ENCODE results near the gene SIT1. TPM values are rescaled to one million over a fixed set of nuclear protein-coding genes. Genes with fewer than 3 reads are reported as not detected.

The SIT1 gene
- polyA plus RNA-seq, 2 of the 4 experiments (the other 2 are of a cell fraction) = not detected

- FAIRE-seq = no peak
- H3K4me3 ChIP-seq = no peak overlapping the region
- CTCF ChIA-PET = interaction anchor here (0.6 to 32.5 kb wide), 28 partner anchors 10 to 579 kb away, joined by 3 to 758 read pairs (median 4); partner anchors contain the start of genes ARHGEF39, CA9, CCDC107 and CREB3
- H3K9me3 ChIP-seq = no peaks in the 10 kb centered on the region
- peak overlapping the region; percentile 25 to 43; a peak in 1 of 6 replicates for H3K27ac ChIP-seq
- peak in 1 of 2 experiments; percentile 59 for DNase-seq (ENCODE audit: low read depth in 1 of 2, low spot score in 1 of 2)
- peak; percentile 41 to 61; a peak in 4 of 6 replicates for ATAC-seq
- H3K4me1 ChIP-seq = peaks cover 22% of the 10 kb centered on the region
- 0 out of 3 replicates have a peak overlapping the region, but pooled peaks have one; percentile 7 for H3K4me2 ChIP-seq
- POLR2A ChIA-PET = interaction anchor here (0.7 to 1.5 kb wide), 7 partner anchors 7 to 119 kb away, joined by 3 to 11 read pairs (median 4); partner anchors contain the start of genes CA9, CREB3, HINT2 and TLN1
- 56% methylated on average over 3 of the region's 3 CpGs for WGBS (ENCODE audit: missing lambda C conversion rate)
- TF ChIP-seq, protein P1, sequence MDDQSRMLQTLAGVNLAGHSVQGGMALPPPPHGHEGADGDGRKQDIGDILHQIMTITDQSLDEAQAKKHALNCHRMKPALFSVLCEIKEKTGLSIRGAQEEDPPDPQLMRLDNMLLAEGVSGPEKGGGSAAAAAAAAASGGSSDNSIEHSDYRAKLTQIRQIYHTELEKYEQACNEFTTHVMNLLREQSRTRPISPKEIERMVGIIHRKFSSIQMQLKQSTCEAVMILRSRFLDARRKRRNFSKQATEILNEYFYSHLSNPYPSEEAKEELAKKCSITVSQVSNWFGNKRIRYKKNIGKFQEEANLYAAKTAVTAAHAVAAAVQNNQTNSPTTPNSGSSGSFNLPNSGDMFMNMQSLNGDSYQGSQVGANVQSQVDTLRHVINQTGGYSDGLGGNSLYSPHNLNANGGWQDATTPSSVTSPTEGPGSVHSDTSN (IDR thresholded peaks at IDR 0.05) = no peak
- TF ChIP-seq FOSL2 (IDR thresholded peaks at IDR 0.05) (no peak), FOSL2 (CRISPR knock-in tag; IDR thresholded peaks at IDR 0.05) (peak; percentile 60), EHMT2 (IDR thresholded peaks at IDR 0.05; ENCODE audit: low read depth) (no peak), CBX2 (IDR thresholded peaks at IDR 0.05; ENCODE audit: borderline replicate concordance, low read depth) (no peak), ATOH8 (CRISPR knock-in tag; IDR thresholded peaks at IDR 0.05; ENCODE audit: low read depth) (no peak), KDM1A (IDR thresholded peaks at IDR 0.05; ENCODE audit: low read depth) (no peak), ZFP36 (IDR thresholded peaks at IDR 0.05; ENCODE audit: borderline replicate concordance, partially characterized antibody) (no peak)
- TF ChIP-seq, protein P2, sequence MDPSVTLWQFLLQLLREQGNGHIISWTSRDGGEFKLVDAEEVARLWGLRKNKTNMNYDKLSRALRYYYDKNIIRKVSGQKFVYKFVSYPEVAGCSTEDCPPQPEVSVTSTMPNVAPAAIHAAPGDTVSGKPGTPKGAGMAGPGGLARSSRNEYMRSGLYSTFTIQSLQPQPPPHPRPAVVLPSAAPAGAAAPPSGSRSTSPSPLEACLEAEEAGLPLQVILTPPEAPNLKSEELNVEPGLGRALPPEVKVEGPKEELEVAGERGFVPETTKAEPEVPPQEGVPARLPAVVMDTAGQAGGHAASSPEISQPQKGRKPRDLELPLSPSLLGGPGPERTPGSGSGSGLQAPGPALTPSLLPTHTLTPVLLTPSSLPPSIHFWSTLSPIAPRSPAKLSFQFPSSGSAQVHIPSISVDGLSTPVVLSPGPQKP (IDR thresholded peaks at IDR 0.05; ENCODE audit: low read depth, low read length) = no peak
These were observed 45.2 kb upstream of the SIT1 start for GRCh38 chr9:35695943-35696401.

DNA sequence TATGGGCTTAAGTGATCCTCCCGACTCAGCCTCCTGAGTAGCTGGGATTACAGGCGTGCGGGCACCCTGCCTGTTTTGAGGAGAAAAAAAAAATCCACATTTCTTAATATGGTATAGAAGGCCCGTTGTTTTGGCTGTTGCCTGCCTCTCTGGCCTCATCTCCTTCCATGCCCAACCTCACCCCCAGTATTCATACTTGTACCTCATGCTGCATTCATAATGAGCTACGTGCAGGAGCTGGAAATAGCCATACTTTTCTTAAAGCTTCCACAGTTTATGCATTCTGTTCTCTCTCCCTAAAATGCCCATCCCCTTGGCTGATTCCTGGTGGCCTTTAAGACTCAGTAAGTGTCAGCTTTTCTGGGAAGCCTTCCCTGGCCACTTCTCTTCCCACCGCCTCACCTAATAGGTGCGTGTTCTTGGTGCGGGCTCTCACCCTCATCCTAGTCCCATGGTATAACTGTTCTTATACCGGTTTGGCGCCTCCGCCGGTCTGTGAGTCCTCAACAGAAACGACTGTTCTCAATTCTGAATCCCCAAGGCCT is 41.1 kb upstream of the SIT1 start:
- H3K27ac ChIP-seq = peak overlapping the region; percentile 93 to 99
- TF ChIP-seq, protein P3, sequence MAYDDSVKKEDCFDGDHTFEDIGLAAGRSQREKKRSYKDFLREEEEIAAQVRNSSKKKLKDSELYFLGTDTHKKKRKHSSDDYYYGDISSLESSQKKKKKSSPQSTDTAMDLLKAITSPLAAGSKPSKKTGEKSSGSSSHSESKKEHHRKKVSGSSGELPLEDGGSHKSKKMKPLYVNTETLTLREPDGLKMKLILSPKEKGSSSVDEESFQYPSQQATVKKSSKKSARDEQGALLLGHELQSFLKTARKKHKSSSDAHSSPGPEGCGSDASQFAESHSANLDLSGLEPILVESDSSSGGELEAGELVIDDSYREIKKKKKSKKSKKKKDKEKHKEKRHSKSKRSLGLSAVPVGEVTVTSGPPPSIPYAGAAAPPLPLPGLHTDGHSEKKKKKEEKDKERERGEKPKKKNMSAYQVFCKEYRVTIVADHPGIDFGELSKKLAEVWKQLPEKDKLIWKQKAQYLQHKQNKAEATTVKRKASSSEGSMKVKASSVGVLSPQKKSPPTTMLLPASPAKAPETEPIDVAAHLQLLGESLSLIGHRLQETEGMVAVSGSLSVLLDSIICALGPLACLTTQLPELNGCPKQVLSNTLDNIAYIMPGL (CRISPR knock-in tag; IDR thresholded peaks at IDR 0.05; ENCODE audit: borderline replicate concordance) = no peak
- TF ChIP-seq RAD21 (conservative IDR thresholded peaks at IDR 0.05 in 1 of 2, IDR thresholded peaks at IDR 0.05 in 1 of 2) = no peak
- ChIA-PET CTCF (interaction anchor here (0.7 to 32.5 kb wide), 7 partner anchors 26 to 122 kb away, joined by 3 to 758 read pairs (median 4); partner anchors contain the start of genes ARHGEF39, CA9, CCDC107 and CREB3), POLR2A (interaction anchor here (1.5 to 4.3 kb wide), 6 partner anchors 19 to 43 kb away, joined by 5 to 24 read pairs (median 20); partner anchors contain the start of genes ARHGEF39, CA9, CCDC107 and CREB3)
- H3K4me2 ChIP-seq = peak overlapping the region; percentile 79
- 89% methylated on average over 13 of the region's 13 CpGs for WGBS (ENCODE audit: missing lambda C conversion rate)
- H3K9me3 ChIP-seq = no peaks in the 10 kb centered on the region
- DNase-seq (ENCODE audit: low read depth in 1 of 2, low spot score in 1 of 2) (no peak), FAIRE-seq (no peak), ATAC-seq (no peak)
- H3K4me3 ChIP-seq = no peak overlapping the region
- H3K4me1 ChIP-seq = peaks cover 40% of the 10 kb centered on the region

- DNase-seq (ENCODE audit: low read depth in 1 of 2, low spot score in 1 of 2) (peak in 1 of 2 experiments; percentile 41), ATAC-seq (peak; percentile 28 to 44), FAIRE-seq (no peak)
- Histone ChIP-seq H3K4me2 (peak overlapping the region; percentile 79), H3K27ac (peak overlapping the region; percentile 93 to 99), H3K4me3 (peak overlapping the region; percentile 87), H3K4me1 (peaks cover 41% of the 10 kb centered on the region), H3K9me3 (no peaks in the 10 kb centered on the region)
- POLR2A ChIA-PET = interaction anchor here (0.6 to 4.3 kb wide), 10 partner anchors 11 to 584 kb away, joined by 5 to 24 read pairs (median 16); partner anchors contain the start of genes ARHGEF39, CA9, CCDC107 and CREB3
- 34% methylated on average over 10 of the region's 10 CpGs for WGBS (ENCODE audit: missing lambda C conversion rate)
- no peak for TF ChIP-seq SMC3 (IDR thresholded peaks at IDR 0.05)
- no peak for TF ChIP-seq KDM1A (IDR thresholded peaks at IDR 0.05; ENCODE audit: low read depth)
- TF ChIP-seq, protein P1 (IDR thresholded peaks at IDR 0.05) = no peak
- TF ChIP-seq PHF8 (IDR thresholded peaks at IDR 0.05; ENCODE audit: borderline replicate concordance, low read depth) = no peak
- TF ChIP-seq RNF2 (IDR thresholded peaks at IDR 0.05; ENCODE audit: borderline replicate concordance, low read depth) = no peak
- no peak for TF ChIP-seq EP300 (IDR thresholded peaks at IDR 0.05)
- no peak for TF ChIP-seq POLR2AphosphoS2 (conservative IDR thresholded peaks at IDR 0.05; ENCODE audit: low read length)
- TF ChIP-seq HOXA7 (CRISPR knock-in tag; IDR thresholded peaks at IDR 0.05) = no peak
- TF ChIP-seq, protein P4, sequence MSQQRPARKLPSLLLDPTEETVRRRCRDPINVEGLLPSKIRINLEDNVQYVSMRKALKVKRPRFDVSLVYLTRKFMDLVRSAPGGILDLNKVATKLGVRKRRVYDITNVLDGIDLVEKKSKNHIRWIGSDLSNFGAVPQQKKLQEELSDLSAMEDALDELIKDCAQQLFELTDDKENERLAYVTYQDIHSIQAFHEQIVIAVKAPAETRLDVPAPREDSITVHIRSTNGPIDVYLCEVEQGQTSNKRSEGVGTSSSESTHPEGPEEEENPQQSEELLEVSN (IDR thresholded peaks at IDR 0.05; ENCODE audit: borderline replicate concordance, low read depth) = no peak
- CTCF ChIA-PET = interaction anchor here (1.2 to 32.5 kb wide), 6 partner anchors 8 to 88 kb away, joined by 3 to 758 read pairs (median 33); partner anchors contain the start of genes ARHGEF39, CA9, CCDC107 and CREB3
These were observed 40.6 kb upstream of the SIT1 start for GRCh38 chr9:35691334-35691650.
